Fibroblast of the aortic adventitia (primary cell): ENCODE measurements around the gene TLR9. TPM values are rescaled to one million over a fixed set of nuclear protein-coding genes. Genes with fewer than 3 reads are reported as not detected.

Experiments used
- DNase-seq: peaks from one replicate; pipeline ENCODE4 v3.0.0-alpha.2; 2010; ENCODE audit warnings: low read depth
- H3K4me3 ChIP-seq: 2 replicates; pipeline ENCODE4 v1.5.1; 2011; ENCODE audit warnings: low read depth, mild to moderate bottlenecking, control low read depth, low read length, moderate library complexity
- total RNA-seq: library from RNA; depleted of rRNA; stranded (reverse); fragments of >200 nt; gene quantifications from 2 replicates; pipeline ENCODE4 v1.2.3, GENCODE V29; 2012; ENCODE audit warnings: low replicate concordance
- TF ChIP-seq, protein P1 (sequence below): IDR thresholded peaks from 2 replicates; pipeline ENCODE4 v1.5.1; 2011; ENCODE audit warnings: mild to moderate bottlenecking, low read length, control low read depth, inconsistent platforms; ENCODE audit not compliant: insufficient read depth

The TLR9 gene
- total RNA-seq, 1 donor = not detected

DNA sequence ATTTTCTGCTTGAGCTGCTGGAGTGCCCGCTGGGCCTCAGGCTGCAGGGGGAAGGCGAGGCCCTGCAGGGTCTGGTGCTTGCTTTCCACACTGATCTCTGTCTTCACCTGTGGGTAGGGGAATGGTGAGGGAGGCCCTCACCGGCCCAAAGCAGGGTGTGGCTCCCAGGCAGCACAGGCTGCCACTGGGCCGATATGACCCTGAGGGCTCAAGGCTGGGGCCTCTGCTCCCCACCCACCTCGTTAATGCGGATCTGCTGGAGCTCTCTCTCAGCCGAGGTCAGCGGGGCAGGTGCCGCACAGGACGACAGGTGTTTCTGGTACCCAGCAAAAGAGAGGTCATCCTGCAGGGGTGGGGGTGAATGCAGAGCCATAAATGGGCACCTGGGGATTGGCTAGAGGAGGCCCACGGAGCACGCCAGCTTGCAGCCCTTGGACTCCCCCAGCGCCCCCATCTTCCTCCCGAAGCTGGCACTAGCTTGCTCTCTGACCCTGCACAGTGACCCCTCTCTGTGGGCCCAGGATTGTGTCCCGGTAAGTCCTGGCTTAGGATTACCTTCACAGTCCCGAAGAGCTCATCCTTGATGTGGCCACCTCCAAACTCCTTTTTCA lies 5.5 kb upstream of the TLR9 start:
- DNase-seq = no peak
- no peak overlapping the region for H3K4me3 ChIP-seq
- TF ChIP-seq, protein P1, sequence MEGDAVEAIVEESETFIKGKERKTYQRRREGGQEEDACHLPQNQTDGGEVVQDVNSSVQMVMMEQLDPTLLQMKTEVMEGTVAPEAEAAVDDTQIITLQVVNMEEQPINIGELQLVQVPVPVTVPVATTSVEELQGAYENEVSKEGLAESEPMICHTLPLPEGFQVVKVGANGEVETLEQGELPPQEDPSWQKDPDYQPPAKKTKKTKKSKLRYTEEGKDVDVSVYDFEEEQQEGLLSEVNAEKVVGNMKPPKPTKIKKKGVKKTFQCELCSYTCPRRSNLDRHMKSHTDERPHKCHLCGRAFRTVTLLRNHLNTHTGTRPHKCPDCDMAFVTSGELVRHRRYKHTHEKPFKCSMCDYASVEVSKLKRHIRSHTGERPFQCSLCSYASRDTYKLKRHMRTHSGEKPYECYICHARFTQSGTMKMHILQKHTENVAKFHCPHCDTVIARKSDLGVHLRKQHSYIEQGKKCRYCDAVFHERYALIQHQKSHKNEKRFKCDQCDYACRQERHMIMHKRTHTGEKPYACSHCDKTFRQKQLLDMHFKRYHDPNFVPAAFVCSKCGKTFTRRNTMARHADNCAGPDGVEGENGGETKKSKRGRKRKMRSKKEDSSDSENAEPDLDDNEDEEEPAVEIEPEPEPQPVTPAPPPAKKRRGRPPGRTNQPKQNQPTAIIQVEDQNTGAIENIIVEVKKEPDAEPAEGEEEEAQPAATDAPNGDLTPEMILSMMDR = no peak

DNA sequence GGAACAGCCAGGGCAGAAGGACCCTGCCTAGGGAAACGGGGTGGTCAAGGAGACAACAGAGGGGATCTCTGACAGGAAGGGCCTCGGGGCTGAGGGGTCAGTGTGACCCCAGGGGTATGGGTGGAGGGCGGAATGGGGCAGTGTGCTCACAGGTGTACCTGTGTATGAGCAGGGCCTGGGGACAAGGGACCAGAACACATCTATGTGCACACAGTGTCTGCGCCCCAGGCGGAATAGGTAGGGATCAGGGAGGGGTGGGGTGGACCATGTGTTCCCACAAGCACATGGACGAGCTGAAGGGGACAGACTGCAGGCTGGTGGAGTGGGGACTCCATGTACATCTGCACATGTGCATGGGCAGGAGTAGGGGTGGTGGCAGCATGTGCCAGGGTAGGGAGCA lies 5.0 kb upstream of the TLR9 start:
- TF ChIP-seq, protein P1 = no peak
- no peak overlapping the region for H3K4me3 ChIP-seq
- DNase-seq = no peak

DNA sequence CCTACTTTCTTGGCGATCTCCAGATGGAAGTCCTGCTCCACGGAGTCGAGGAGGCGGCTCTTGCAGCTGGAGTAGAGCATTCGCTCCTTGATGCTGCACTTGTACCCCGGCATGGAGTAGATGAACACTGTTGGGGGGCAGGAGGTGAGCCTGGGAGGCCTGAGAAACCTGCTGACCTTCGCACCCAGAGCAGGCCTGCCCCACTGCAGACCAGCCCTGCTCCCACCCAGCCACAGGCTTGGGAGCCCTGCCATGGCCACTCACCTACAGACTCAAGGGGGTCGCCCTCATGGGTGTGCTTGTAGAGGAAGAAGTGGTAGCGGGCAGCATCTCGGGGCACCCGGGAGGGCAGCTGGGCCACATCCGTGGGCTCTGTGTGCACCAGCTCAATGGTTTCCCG lies 4.2 kb upstream of the TLR9 start:
- H3K4me3 ChIP-seq = no peak overlapping the region
- TF ChIP-seq, protein P1 = no peak
- no peak for DNase-seq

DNA sequence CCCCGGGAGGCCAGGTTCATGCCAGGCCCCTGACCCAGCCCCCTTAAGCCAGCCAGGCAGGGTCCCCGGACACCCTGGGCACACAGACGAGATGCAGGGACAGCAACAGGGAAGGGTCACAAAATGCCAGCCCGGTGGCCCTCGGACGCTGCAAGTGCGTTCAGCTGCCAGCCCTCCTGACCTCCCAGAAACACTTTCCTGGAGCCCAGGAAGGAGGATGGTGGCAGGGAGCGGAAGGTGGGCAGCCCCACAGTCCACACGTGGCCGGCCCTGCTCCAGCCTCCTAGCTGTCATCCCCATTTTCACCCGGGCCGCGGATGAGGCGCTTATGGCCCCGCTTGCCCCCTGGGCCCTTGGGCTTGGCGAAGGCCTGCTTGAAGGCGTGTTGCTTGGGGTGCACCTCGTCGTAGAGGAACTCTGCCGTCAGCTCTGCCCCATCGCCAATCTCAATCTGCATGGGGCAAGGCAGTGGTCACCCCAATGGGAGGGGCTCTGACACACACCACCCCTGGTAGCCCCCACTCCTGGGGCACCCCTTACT lies 3.4 kb upstream of the TLR9 start:
- no peak overlapping the region for H3K4me3 ChIP-seq
- no peak for DNase-seq
- TF ChIP-seq, protein P1 = no peak

DNA sequence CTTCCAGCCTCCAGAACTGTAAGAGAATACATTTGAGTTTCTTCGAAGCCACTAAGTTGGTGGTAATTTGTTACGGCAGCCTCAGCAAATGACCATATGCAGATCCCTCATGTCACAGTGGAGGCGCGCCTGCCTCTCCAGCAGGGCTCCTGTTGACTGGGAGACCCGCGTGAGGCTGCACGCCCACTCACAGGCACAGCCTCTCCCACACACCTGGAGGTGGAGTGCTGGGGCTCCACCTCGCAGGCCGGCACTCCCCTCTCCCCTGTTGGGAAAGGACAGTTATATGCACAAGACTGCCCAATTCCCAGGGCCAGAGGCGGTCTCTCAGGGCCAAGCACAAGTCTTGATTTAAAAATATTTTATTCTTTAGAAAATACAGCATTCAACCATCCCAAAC lies 2.8 kb upstream of the TLR9 start:
- TF ChIP-seq, protein P1 = no peak
- H3K4me3 ChIP-seq = no peak overlapping the region
- no peak for DNase-seq

DNA sequence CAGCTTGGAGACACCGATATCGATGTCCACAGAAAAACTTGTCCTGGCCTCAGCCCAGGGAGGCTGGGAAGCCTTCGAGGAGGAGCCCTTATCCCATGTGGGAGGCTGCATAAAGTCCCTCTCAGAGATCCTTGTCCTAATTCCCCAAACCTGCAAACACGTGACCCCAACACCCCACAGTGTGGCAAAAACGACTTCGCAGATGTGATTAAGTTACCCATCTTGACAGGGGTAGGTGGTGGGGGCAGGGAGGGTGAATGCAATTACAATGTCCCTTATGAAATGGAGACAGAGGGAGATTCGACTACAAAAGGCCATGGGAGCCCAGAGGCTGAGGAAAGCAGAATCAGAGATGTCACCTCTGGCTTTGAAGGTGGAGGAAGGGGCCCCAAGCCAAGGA lies 2.3 kb upstream of the TLR9 start:
- TF ChIP-seq, protein P1 = no peak
- DNase-seq = no peak

DNA sequence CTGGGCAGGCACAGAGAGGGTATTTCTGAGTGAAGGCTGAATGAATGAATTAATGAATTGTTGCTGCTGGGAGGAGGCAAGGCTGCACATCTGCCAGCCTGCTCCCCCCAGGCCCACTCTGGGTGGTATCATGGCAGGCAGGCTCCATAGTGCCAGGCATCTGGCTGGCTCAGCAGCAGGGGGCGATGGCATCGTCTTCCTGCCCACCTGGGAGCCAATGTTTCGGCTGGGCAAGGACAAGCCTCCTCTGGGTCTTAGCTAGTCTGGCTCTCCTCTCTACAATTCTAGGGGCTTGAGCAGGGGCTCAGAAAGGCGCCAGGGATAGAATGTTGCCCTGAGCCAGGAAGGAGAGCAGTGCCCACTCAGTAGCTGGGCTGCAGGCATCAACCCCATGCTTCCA lies 1.7 kb upstream of the TLR9 start:
- no peak for DNase-seq
- no peak overlapping the region for H3K4me3 ChIP-seq
- TF ChIP-seq, protein P1 = no peak

More for the DNA sequence above, 2.3 kb upstream of the TLR9 start:
- no peak overlapping the region for H3K4me3 ChIP-seq
